Heart left ventricle (tissue), 16 donors: ENCODE data around the gene CA9. TPM values are rescaled to one million over a fixed set of nuclear protein-coding genes. Genes with fewer than 3 reads are reported as not detected.
A peak's percentile ranks its signal among the peaks of the same experiment; 100 is the strongest.

ENCODE experiments used
- ATAC-seq, 4 donors: fragments of 200-7000 bp; cut with Tn5 transposase; one replicate each; pipeline ENCODE4 v1.9.1; 2020 to 2022; ENCODE audit warnings: moderate library complexity in 4 of 4, mild to moderate bottlenecking in 3 of 4, moderate number of reproducible peaks in 1 of 4
- DNase-seq, 5 donors: peaks; one replicate each; pipeline ENCODE4 v3.0.0-alpha.2; 2020
- H3K27ac ChIP-seq, 12 donors: fragments of 200-600 bp; sonication (generic) in 4 of 12; one replicate each; pipeline versions ENCODE4 v1.5.0 to v1.8.0; 2016 to 2022; ENCODE audit warnings: mild to moderate bottlenecking in 2 of 12
- H3K27me3 ChIP-seq, 9 donors: fragments of 200-600 bp; sonication (generic) in 2 of 9; one replicate each; pipeline versions ENCODE4 v1.5.1 to v1.8.0; 2016 to 2022; ENCODE audit warnings: mild to moderate bottlenecking in 3 of 9
- H3K36me3 ChIP-seq, 9 donors: fragments of 200-600 bp; sonication (generic) in 2 of 9; one replicate each; pipeline versions ENCODE4 v1.5.0 to v1.8.0; 2018 to 2022; ENCODE audit warnings: mild to moderate bottlenecking in 2 of 9
- H3K4me1 ChIP-seq, 12 donors: fragments of 200-600 bp; sonication (generic) in 4 of 12; one replicate each; pipeline versions ENCODE4 v1.5.0 to v1.8.0; 2016 to 2022; ENCODE audit warnings: mild to moderate bottlenecking in 3 of 12
- H3K4me3 ChIP-seq, 12 donors: fragments of 200-600 bp; sonication (generic) in 4 of 12; one replicate each; pipeline versions ENCODE4 v1.5.0 to v1.8.0; 2017 to 2022; ENCODE audit warnings: mild to moderate bottlenecking in 9 of 12, moderate library complexity in 4 of 12
- H3K9me3 ChIP-seq, 12 donors: fragments of 200-600 bp; sonication (generic) in 4 of 12; one replicate each; pipeline versions ENCODE4 v1.5.0 to v1.8.0; 2016 to 2022; ENCODE audit warnings: mild to moderate bottlenecking in 1 of 12
- POLR2A ChIP-seq, 2 donors: fragments of 450-650 bp; IDR thresholded peaks; one replicate each; pipeline ENCODE4 v1.6.1; 2017; ENCODE audit warnings: antibody characterized with exemption in 2 of 2, mild to moderate bottlenecking in 2 of 2, moderate library complexity in 2 of 2
- WGBS, 4 donors: extraction: QIAGEN DNeasy Blood & Tissue Kit in 2 of 4; methylation state at CpG; one replicate each; pipeline versions ENCODE4 v1.1.5 to v1.1.7; 2013 to 2018; 5-methylcytosine and 5-hydroxymethylcytosine counted together
- intact Hi-C, 10 donors: fragments of 100-400 bp; cut with DNase I; formaldehyde crosslinking; loops; one replicate each; pipeline versions ENCODE4 v1.11.1 to v1.14.2; 2022
- polyA plus RNA-seq, 2 donors: library from polyadenylated mRNA; stranded (reverse); fragments of 200-250 nt; gene quantifications; one replicate each; pipeline ENCODE4 v1.2.3, GENCODE V29; 2013
- total RNA-seq, 9 donors: library from RNA; depleted of rRNA in 2 of 9; stranded (reverse); fragments of >200 nt in 2 of 9; fragmentation: NEBNext Ultra II Directional in 3 of 9; extraction: Animal tissue kit (Norgen Biotek cat#: 25700) in 3 of 9; gene quantifications; one replicate each; pipeline versions ENCODE4 v1.1.0 to v1.2.4, GENCODE V29; 2016 to 2023
- TF ChIP-seq, protein P1 (sequence below), 12 donors: fragments of 200-600 bp; sonication (generic) in 4 of 12; IDR thresholded peaks; one replicate each; pipeline versions ENCODE4 v1.5.0 to v1.8.0; 2018 to 2022; ENCODE audit warnings: antibody characterized with exemption in 12 of 12, mild to moderate bottlenecking in 5 of 12
- donor health status: ischemic (EF 13 %, LVEDD 7.1; RV severe dilation, severe dysfunction).
- donor health status: healthy with polysubstance abuse.
- donor health status: DM: no; HTN: yes; CAD: no.
- donor health status: DM: no; HTN: no; CAD: no.
- donor health status: ischemic (EF 25% LVEDD 6.9; RV normal size, moderate dysfunction).
- donor health status: ischemic (EF 25% LVEDD 5.7; RV mildly dilated, moderate dysfunction).
- donor health status: healthy.
- donor health status: DM: yes; HTN: yes; CAD: no.
- donor health status: ischemic (EF 35%, LVEDD 5.7; RV mildly dilated, moderate dysfunction).
- donor health status: nonischemic (EF 11% LVEDD 7.7; RV severe dilation, severe dysfunction).
- donor health status: DM: yes; HTN: yes; CAD: no.
- donor health status: PGD.
- donor health status: ischemic (EF 29% LVEDD 5.4; RV normal size, mild dysfunction).
- donor health status: nonischemic (EF 23%, LVEDD 6.1; RV moderate dilation, normal function).

Gene CA9
- total and polyA plus RNA-seq, 11 donors: 0.23 to 13.9 (median 0.54) TPM; not detected in 6

DNA sequence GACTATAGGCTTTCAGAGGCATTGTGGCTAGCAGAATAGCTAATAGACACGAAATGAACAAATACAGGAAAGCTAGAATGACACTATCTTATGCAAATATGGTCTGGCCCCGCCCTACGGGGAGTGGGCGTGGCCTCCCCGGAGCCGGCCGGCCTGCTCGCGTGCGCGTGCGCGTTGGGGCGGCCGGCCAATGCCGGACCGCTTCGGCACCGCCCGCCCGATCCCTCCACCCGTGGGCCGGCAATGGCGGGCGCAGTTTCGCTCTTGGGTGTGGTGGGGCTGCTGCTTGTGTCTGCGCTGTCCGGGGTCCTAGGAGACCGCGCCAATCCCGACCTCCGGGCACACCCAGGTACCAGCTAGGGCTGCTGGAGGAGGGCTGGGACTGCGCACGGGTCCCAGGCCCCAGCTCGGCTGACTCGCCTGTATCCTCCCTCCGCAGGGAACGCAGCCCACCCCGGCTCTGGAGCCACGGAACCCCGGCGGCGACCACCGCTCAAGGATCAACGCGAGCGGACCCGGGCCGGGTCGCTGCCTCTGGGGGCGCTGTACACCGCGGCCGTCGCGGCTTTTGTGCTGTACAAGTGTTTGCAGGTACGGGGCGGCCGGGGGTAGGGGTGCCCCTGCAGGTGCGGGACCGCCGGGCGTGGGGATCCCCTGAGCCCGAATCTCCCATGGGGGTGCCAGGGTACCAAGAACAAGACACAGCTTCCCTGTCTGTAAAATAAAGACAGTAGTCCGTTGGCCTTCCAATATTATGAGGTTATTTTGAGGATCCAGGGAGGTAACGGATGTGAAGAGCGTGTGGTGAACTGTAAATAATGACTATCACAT is 15.4 kb upstream of the CA9 start, which contains the start of gene CCDC107:
Gene CCDC107, plus strand, starts transcription at position 156 of the 831 bp plus-strand sequence. Its CDS starts 88 bp downstream, at position 244.
- no peaks in the 10 kb centered on the region for H3K9me3 ChIP-seq
- TF ChIP-seq POLR2A (IDR thresholded peaks at IDR 0.05): peak; percentile 91 to 97
- TF ChIP-seq, protein P1, sequence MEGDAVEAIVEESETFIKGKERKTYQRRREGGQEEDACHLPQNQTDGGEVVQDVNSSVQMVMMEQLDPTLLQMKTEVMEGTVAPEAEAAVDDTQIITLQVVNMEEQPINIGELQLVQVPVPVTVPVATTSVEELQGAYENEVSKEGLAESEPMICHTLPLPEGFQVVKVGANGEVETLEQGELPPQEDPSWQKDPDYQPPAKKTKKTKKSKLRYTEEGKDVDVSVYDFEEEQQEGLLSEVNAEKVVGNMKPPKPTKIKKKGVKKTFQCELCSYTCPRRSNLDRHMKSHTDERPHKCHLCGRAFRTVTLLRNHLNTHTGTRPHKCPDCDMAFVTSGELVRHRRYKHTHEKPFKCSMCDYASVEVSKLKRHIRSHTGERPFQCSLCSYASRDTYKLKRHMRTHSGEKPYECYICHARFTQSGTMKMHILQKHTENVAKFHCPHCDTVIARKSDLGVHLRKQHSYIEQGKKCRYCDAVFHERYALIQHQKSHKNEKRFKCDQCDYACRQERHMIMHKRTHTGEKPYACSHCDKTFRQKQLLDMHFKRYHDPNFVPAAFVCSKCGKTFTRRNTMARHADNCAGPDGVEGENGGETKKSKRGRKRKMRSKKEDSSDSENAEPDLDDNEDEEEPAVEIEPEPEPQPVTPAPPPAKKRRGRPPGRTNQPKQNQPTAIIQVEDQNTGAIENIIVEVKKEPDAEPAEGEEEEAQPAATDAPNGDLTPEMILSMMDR (IDR thresholded peaks at IDR 0.05): peak; percentile 40 to 78 (median 60)
- ATAC-seq: peak; percentile 68 to 80 (median 78)
- peak within 1 kb of the TSS; percentile 72 to 98 (median 88) for H3K4me3 ChIP-seq
- H3K4me1 ChIP-seq: peaks cover 0 to 53% (median 30%) of the 10 kb centered on the region in 12 donors
- H3K36me3 ChIP-seq: peaks cover 0 to 22% (median 16%) of the 10 kb centered on the region in 9 donors
- H3K27ac ChIP-seq: peak within 1 kb of the TSS; percentile 93 to 100 (median 97)
- 0 to 1% (median 0%) methylated on average over 19 to 67 of the region's 67 CpGs for WGBS, 4 donors
- intact Hi-C loops: loop anchor here in 9 of 10 donors (1.0 to 10.0 kb wide), 16 partner anchors 30 to 226 kb away; partner anchors contain the start of genes CREB3 (in 2 of the 9), FAM221B (in 2 of the 9), GBA2 (in 2 of the 9) and RGP1 (in 2 of the 9)
- no peaks in the 10 kb centered on the region for H3K27me3 ChIP-seq
- peak; percentile 86 to 93 (median 90) for DNase-seq

DNA sequence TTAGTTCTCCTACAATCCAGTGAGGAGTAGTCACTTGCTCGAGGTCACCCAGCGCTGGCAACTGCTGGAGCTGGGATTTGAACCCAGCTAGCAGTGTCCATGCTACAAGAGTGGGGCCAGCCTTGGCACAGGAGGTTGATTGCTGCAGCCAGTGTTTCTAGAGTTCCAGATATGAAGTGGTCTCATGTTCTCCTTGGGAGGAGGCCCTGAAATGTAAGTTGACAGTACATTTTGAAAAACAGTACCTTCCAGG is 14.8 kb upstream of the CA9 start:
- Histone ChIP-seq H3K9me3 (no peaks in the 10 kb centered on the region), H3K4me3 (peak overlapping the region; percentile 72 to 98 (median 88)), H3K27ac (peak overlapping the region; percentile 93 to 100 (median 97)), H3K4me1 (peaks cover 0 to 53% (median 30%) of the 10 kb centered on the region in 12 donors), H3K36me3 (peaks cover 0 to 22% (median 16%) of the 10 kb centered on the region in 9 donors), H3K27me3 (no peaks in the 10 kb centered on the region)
- TF ChIP-seq, protein P1 (IDR thresholded peaks at IDR 0.05): no peak
- no peak for TF ChIP-seq POLR2A (IDR thresholded peaks at IDR 0.05)
- ATAC-seq (peak in 1 of 4 donors; percentile 6), DNase-seq (peak in 2 of 5 donors; percentile 58 to 65)
- 3 to 6% (median 4%) methylated on average over 2 of the region's 2 CpGs for WGBS, 4 donors
- intact Hi-C loops: loop anchor here in 9 of 10 donors (1.0 to 10.0 kb wide), 16 partner anchors 30 to 226 kb away; partner anchors contain the start of genes CREB3 (in 2 of the 9), FAM221B (in 2 of the 9), GBA2 (in 2 of the 9) and RGP1 (in 2 of the 9)

DNA sequence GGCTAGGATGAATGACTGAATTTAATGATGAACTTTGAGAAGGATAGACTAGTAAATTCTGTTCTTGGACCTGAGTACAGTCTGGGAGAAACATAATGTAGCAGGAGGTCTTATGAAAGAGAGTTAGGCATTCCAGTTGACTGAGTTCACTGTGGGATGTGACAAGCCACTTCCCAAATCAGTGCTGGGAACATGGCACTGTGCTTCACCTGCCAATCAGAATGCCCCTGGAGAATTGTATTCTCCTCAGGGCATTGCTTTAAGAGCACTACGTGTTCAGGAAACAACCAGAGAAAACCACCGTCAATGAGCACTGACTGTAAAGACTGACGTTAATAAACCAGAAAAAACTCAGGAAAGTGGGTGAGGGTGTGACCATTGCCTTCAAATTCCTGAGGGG is 14.4 kb upstream of the CA9 start:
- peak in 2 of 5 donors; percentile 65 to 69 for DNase-seq
- 29 to 41% (median 37%) methylated on average over 3 of the region's 3 CpGs for WGBS, 4 donors
- Histone ChIP-seq H3K36me3 (peaks cover 0 to 22% (median 16%) of the 10 kb centered on the region in 9 donors), H3K4me1 (peaks cover 0 to 56% (median 30%) of the 10 kb centered on the region in 12 donors), H3K9me3 (no peaks in the 10 kb centered on the region), H3K4me3 (peak overlapping the region in 11 of 12 donors; percentile 72 to 98 (median 93)), H3K27me3 (no peaks in the 10 kb centered on the region), H3K27ac (peak overlapping the region; percentile 93 to 100 (median 97))
- intact Hi-C loops: loop anchor here in 8 of 10 donors (2.0 to 10.0 kb wide), 13 partner anchors 29 to 225 kb away; partner anchors contain the start of genes FAM221B (in 2 of the 8), GBA2 (in 2 of the 8), RGP1 (in 2 of the 8) and SPAG8 (in 2 of the 8)
- ATAC-seq: peak; percentile 2 to 31 (median 16)
- TF ChIP-seq POLR2A (IDR thresholded peaks at IDR 0.05): peak in 1 of 2 donors; percentile 30
- TF ChIP-seq, protein P1 (IDR thresholded peaks at IDR 0.05): no peak
